Neural cell (in vitro differentiated cells): ENCODE data around the gene SLC49A4. TPM values are rescaled to one million over a fixed set of nuclear protein-coding genes. Genes with fewer than 3 reads are reported as not detected.

Experiments
- H2AFZ ChIP-seq: fragments of 200-600, 300-800 bp; sonication (generic), shearing (Covaris generic); 2 replicates; pipeline ENCODE4 v1.6.0; 2014; ENCODE audit warnings: low read depth, mild to moderate bottlenecking, antibody characterized with exemption, low read length, moderate library complexity
- H3F3A ChIP-seq: fragments of 200-600 bp; shearing (Covaris generic); 2 replicates; pipeline ENCODE4 v1.6.1; 2016; ENCODE audit warnings: mild to moderate bottlenecking, moderate library complexity, mixed read lengths, antibody characterized with exemption, low read length; ENCODE audit not compliant: insufficient read depth, poor library complexity, severe bottlenecking
- H3K27ac ChIP-seq: fragments of 200-600, 300-800 bp; sonication (generic), shearing (Covaris generic); 2 replicates; pipeline ENCODE4 v1.5.1; 2014; ENCODE audit warnings: mild to moderate bottlenecking, low read length, moderate library complexity
- H3K27me3 ChIP-seq: fragments of 300-800, 200-600 bp; sonication (generic), shearing (Covaris generic); 2 replicates; pipeline ENCODE4 v1.6.0; 2014; ENCODE audit warnings: mild to moderate bottlenecking, low read depth, low read length, moderate library complexity; ENCODE audit not compliant: insufficient read depth
- H3K36me3 ChIP-seq: fragments of 300-800, 200-600 bp; sonication (generic), shearing (Covaris generic); 2 replicates; pipeline ENCODE4 v1.5.1; 2014; ENCODE audit warnings: mild to moderate bottlenecking, antibody characterized with exemption, low read length, moderate library complexity; ENCODE audit not compliant: insufficient read depth
- H3K4me2 ChIP-seq: fragments of 300-800, 200-600 bp; sonication (generic), shearing (Covaris generic); 2 replicates; pipeline ENCODE4 v1.6.0; 2014; ENCODE audit warnings: mild to moderate bottlenecking, low read length
- H3K4me3 ChIP-seq: fragments of 300-800, 200-600 bp; sonication (generic), shearing (Covaris generic); 2 replicates; pipeline ENCODE4 v1.5.1; 2014; ENCODE audit warnings: mild to moderate bottlenecking, low read length, moderate library complexity
- H3K79me2 ChIP-seq: fragments of 200-600 bp; shearing (Covaris generic); replicated peaks from 2 replicates; pipeline ENCODE4 v1.6.0; 2014; ENCODE audit warnings: mild to moderate bottlenecking, low read length, moderate library complexity; ENCODE audit not compliant: insufficient read depth
- H3K9ac ChIP-seq: fragments of 300-800, 200-600 bp; sonication (generic), shearing (Covaris generic); 2 replicates; pipeline ENCODE4 v1.6.1; 2016; ENCODE audit warnings: mild to moderate bottlenecking, low read length, mixed read lengths
- H3K9me2 ChIP-seq: fragments of 200-600 bp; shearing (Covaris generic); 2 replicates; pipeline ENCODE4 v1.6.1; 2016; ENCODE audit warnings: mild to moderate bottlenecking, low read length, mixed read lengths; ENCODE audit not compliant: insufficient read depth
- H3K9me3 ChIP-seq: fragments of 200-600, 300-800 bp; sonication (generic), shearing (Covaris generic); 2 replicates; pipeline ENCODE4 v1.6.1; 2016; ENCODE audit warnings: mild to moderate bottlenecking, mixed run types, low read length, moderate library complexity, mixed read lengths
- H4K20me1 ChIP-seq: fragments of 200-600 bp; shearing (Covaris generic); 2 replicates; pipeline ENCODE4 v1.6.1; 2016; ENCODE audit warnings: mild to moderate bottlenecking, mixed run types; ENCODE audit not compliant: insufficient read depth
- CTCF ChIP-seq: fragments of 450-650 bp; IDR thresholded peaks from 2 replicates; pipeline ENCODE4 v1.5.1; 2014; ENCODE audit warnings: antibody characterized with exemption, mild to moderate bottlenecking, moderate library complexity; ENCODE audit not compliant: poor library complexity, severe bottlenecking
- EP300 ChIP-seq: fragments of 450-650 bp; conservative IDR thresholded peaks from 2 replicates; pipeline ENCODE4 v1.6.1; 2014; ENCODE audit warnings: antibody characterized with exemption, mild to moderate bottlenecking, moderate library complexity; ENCODE audit not compliant: poor library complexity, severe bottlenecking
- EZH2 ChIP-seq: fragments of 200-600, 300-800 bp; shearing (Covaris generic), sonication (generic); IDR thresholded peaks from 2 replicates; pipeline ENCODE4 v1.6.1; 2014; ENCODE audit warnings: antibody characterized with exemption, low read length, borderline replicate concordance, mild to moderate bottlenecking; ENCODE audit not compliant: insufficient read depth, poor library complexity, severe bottlenecking
- MXI1 ChIP-seq: fragments of 450-650 bp; conservative IDR thresholded peaks from 2 replicates; pipeline ENCODE4 v1.6.1; 2014; ENCODE audit warnings: antibody characterized with exemption, mild to moderate bottlenecking; ENCODE audit not compliant: poor library complexity, severe bottlenecking
- POLR2AphosphoS5 ChIP-seq: IDR thresholded peaks from 2 replicates; pipeline ENCODE4 v1.6.1; 2012
- SMC3 ChIP-seq: fragments of 450-650 bp; conservative IDR thresholded peaks from 2 replicates; pipeline ENCODE4 v1.6.1; 2014; ENCODE audit warnings: antibody characterized with exemption, mild to moderate bottlenecking, moderate library complexity; ENCODE audit not compliant: poor library complexity
- TAF1 ChIP-seq: IDR thresholded peaks from 2 replicates; pipeline ENCODE4 v1.6.1; 2012; ENCODE audit warnings: low read depth
- polyA plus RNA-seq: library from polyadenylated mRNA; depleted of rRNA; stranded (reverse); fragments of >200 nt; gene quantifications from 2 replicates; pipeline ENCODE4 v1.2.3, GENCODE V29; 2014

SLC49A4 gene
- polyA plus RNA-seq, 1 donor from 2014 or later: 16.2 TPM

GRCh38 chr3:122859021-122859805 lies 64.3 kb downstream of the SLC49A4 start:
- no peaks in the 10 kb centered on the region for H3K9me2 ChIP-seq
- H3K79me2 ChIP-seq: no peaks in the 10 kb centered on the region
- no peak overlapping the region for H3K9ac ChIP-seq
- H3K36me3 ChIP-seq: no peaks in the 10 kb centered on the region
- H4K20me1 ChIP-seq: no peaks in the 10 kb centered on the region
- H3K27ac ChIP-seq: no peak overlapping the region
- no peak overlapping the region for H3K4me3 ChIP-seq
- H3K9me3 ChIP-seq: no peaks in the 10 kb centered on the region
- no peak overlapping the region for H2AFZ ChIP-seq
- no peak for TF ChIP-seq POLR2AphosphoS5
- no peak for TF ChIP-seq CTCF
- H3F3A ChIP-seq: no peaks in the 10 kb centered on the region
- H3K4me2 ChIP-seq: no peak overlapping the region
- H3K27me3 ChIP-seq: no peaks in the 10 kb centered on the region

- H2AFZ ChIP-seq: no peak overlapping the region
- no peak overlapping the region for H3K9ac ChIP-seq
- H3K9me3 ChIP-seq: no peaks in the 10 kb centered on the region
- no peaks in the 10 kb centered on the region for H3F3A ChIP-seq
- no peaks in the 10 kb centered on the region for H3K9me2 ChIP-seq
- H3K27me3 ChIP-seq: no peaks in the 10 kb centered on the region
- H3K36me3 ChIP-seq: no peaks in the 10 kb centered on the region
- no peak overlapping the region for H3K4me3 ChIP-seq
- no peak for TF ChIP-seq MXI1
- no peak for TF ChIP-seq SMC3
- H3K27ac ChIP-seq: no peak overlapping the region
- no peaks in the 10 kb centered on the region for H3K79me2 ChIP-seq
- no peaks in the 10 kb centered on the region for H4K20me1 ChIP-seq
- no peak overlapping the region for H3K4me2 ChIP-seq
These were observed 67.5 kb downstream of the SLC49A4 start for GRCh38 chr3:122862381-122862780.

- no peaks in the 10 kb centered on the region for H3K79me2 ChIP-seq
- no peak overlapping the region for H3K27ac ChIP-seq
- TF ChIP-seq TAF1 (no peak), EZH2 (no peak)
- no peaks in the 10 kb centered on the region for H3K27me3 ChIP-seq
- H3K9me2 ChIP-seq: no peaks in the 10 kb centered on the region
- H3K9me3 ChIP-seq: no peaks in the 10 kb centered on the region
- no peak overlapping the region for H2AFZ ChIP-seq
- no peak overlapping the region for H3K4me3 ChIP-seq
- H3K4me2 ChIP-seq: no peak overlapping the region
- no peak overlapping the region for H3K9ac ChIP-seq
- no peaks in the 10 kb centered on the region for H3F3A ChIP-seq
- H4K20me1 ChIP-seq: no peaks in the 10 kb centered on the region
- H3K36me3 ChIP-seq: no peaks in the 10 kb centered on the region
These were observed 69.6 kb downstream of the SLC49A4 start for GRCh38 chr3:122864498-122864897.

- Histone ChIP-seq H3K27ac (peak overlapping the region; percentile 56), H3K79me2 (no peaks in the 10 kb centered on the region), H3K27me3 (no peaks in the 10 kb centered on the region), H3K9me3 (no peaks in the 10 kb centered on the region), H2AFZ (no peak overlapping the region), H4K20me1 (no peaks in the 10 kb centered on the region), H3K4me3 (peak overlapping the region; percentile 4), H3K9me2 (no peaks in the 10 kb centered on the region), H3K36me3 (no peaks in the 10 kb centered on the region), H3F3A (no peaks in the 10 kb centered on the region), H3K4me2 (no peak overlapping the region), H3K9ac (no peak overlapping the region)
- no peak for TF ChIP-seq CTCF
- TF ChIP-seq MXI1: no peak
- peak; percentile 60 for TF ChIP-seq EP300
- TF ChIP-seq POLR2AphosphoS5: peak; percentile 8
These were observed 73.5 kb downstream of the SLC49A4 start for GRCh38 chr3:122868322-122868721.
